MV-4-11 (cell line): ENCODE data around the gene CCDC69.
"Not testable (repeated sequence)": the region's sequence is repeated elsewhere in the genome, so short reads cannot be mapped to it uniquely, and the experiment has no call there.

ENCODE experiments used
- DNase-seq: peaks from one replicate; lab custom pipeline; 2025; lab: John Stamatoyannopoulos, UW

The CCDC69 gene

GRCh38 chr5:151222054-151222789 is 1.7 kb downstream of the CCDC69 start:
- DNase-seq: no peak

DNA sequence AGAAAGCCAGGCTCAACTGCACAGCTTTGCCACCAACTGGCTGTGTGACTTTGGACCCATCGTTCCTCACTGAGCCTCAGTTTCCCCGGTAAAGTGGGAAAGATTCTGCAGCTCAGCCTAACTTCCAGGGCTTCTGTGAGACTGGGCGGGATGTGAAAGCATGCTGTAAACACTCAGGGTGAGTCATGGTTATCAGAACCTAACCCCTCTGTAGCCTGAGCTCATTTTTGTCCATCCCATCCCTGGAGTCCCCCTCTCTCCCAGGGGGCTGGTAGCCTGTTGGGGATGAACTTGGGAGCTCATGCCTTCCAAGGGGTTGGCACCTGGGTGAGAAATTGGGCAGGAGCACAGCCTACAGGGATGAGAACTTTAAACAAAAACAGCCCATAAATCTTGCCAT is 2.3 kb downstream of the CCDC69 start:
- DNase-seq: no peak

GRCh38 chr5:151219789-151220188 is 4.1 kb downstream of the CCDC69 start:
- DNase-seq: no peak

DNA sequence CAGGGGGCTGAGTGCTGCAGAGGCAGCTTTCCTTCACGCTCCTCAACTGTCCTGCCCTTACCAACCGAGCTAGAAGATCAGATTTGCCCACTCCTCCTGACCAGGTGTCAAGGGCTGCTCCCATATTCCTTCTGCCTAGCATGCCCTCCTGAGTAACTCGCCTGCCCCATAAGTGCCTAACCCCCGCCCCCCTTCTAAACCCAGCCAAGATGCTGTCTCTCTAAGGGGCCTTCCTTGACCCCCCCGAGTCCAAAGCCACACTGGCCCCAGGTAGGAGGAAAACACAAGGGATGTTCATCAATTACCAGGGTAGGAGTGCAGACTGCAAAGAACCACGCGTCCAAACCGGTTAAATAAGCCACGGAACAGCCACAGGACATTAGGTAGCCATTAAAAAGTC is 4.8 kb downstream of the CCDC69 start:
- no peak for DNase-seq

DNA sequence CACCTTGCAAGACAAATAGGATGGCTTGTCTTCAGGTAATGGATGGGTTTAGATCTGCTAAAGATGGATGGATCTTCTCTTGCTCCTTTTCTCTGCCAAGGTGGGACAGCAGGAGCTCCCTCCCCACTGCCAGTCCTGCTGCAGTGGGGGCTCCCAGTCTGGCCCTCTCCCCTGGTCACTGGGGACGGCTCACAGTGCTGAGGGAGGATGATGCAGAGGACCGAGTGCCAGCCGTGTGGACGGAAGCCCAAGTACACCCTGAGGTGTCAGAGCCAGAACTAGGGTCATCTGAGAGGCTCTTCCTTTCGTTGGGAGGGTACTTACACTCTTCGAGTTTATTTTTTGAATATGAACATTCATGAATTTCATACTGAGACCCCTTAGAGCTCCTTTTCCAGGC is 5.7 kb downstream of the CCDC69 start:
- DNase-seq: no peak

DNA sequence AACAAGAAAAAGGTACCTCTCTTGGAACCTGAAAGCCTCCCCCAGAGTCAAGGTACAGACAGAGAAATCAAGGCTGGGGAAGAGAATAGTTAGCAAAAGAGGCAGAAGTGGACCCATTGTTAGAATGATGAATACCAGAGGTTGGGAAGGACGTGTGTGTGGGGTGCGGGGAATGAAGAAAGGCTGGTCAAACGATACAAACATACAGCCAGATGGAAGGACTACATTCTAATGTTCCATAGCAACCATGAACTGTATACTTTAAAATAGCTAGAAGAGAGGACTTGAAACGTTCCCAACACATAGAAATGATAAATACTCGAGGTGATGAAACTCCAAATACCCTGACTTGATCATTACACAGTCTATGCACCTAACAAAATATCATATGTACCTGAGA is 7.1 kb downstream of the CCDC69 start:
- DNase-seq: no peak

DNA sequence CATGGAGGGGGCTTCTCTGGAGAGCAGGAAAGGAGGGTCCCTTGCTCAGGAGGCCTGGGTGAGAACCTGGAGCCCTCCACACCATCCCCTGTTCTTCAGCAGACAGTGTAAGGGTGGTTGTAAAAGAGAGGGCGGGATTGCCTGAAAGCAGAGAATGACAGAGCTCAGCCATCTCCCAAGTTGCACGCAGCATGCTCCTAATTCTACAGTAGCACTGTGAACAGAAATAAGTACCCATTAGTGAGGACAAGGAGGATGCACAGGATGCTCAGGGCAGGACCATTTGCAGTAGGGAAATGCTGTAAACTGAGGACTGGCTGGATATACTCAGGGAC is 8.4 kb downstream of the CCDC69 start:
- DNase-seq: no peak

- peak; percentile 88 for DNase-seq
Measured at GRCh38 chr5:151214614-151215545, 9.0 kb downstream of the CCDC69 start.

- DNase-seq: peak; percentile 98
Measured at GRCh38 chr5:151213803-151214613, 9.9 kb downstream of the CCDC69 start.

GRCh38 chr5:151212406-151212798 is 11.5 kb downstream of the CCDC69 start:
- DNase-seq: no peak

DNA sequence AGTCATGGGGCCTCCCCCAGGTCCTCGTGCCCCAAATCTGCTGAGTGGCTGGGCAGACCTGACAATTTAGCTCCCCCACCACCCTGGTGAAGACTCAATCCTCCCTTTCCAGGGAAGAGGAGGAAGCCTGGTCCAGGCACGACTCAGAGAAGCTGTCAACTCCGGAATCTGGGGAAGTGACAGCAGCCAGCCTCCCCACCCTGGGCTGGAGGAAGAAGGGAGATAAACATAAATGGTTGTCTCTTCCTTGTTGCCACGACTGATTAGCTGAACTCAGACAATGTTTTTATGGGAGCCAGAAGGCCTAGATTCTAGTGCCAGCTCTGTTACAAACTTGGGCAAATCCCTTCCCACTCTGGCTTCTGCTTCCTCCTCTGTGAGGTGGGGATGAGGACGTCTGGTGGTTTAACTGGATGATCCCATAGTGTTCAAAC is 15.4 kb downstream of the CCDC69 start:
- DNase-seq: no peak

- DNase-seq: no peak
Measured at GRCh38 chr5:151205411-151205810, 18.5 kb downstream of the CCDC69 start.

- no peak for DNase-seq
Measured at GRCh38 chr5:151204051-151204450, 19.8 kb downstream of the CCDC69 start.

- DNase-seq: peak; percentile 17
Measured at GRCh38 chr5:151202381-151203139, 21.3 kb downstream of the CCDC69 start.

GRCh38 chr5:151200913-151201595 is 22.8 kb downstream of the CCDC69 start:
- no peak for DNase-seq

GRCh38 chr5:151199581-151200185 is 24.2 kb downstream of the CCDC69 start:
- DNase-seq: no peak

DNA sequence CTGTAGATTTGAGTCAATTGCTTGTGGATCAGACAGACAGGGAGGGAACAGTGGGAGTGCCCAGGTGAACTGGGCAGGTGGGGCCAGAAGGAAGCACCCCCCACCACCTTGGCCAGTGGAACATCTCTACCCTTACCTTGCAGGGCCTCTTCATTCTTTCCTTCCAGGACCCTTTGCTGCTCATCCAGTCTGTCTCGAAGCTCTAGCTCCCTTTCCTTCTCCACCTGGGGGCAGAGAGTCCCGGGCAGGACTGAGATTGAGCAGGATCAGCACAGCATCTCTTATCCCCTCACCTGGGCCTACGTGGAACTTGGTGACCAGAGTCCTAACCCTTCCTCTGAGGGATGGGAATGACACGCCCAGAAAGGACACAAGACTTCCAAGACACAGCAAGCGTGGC is 25.0 kb downstream of the CCDC69 start:
- DNase-seq: no peak

DNA sequence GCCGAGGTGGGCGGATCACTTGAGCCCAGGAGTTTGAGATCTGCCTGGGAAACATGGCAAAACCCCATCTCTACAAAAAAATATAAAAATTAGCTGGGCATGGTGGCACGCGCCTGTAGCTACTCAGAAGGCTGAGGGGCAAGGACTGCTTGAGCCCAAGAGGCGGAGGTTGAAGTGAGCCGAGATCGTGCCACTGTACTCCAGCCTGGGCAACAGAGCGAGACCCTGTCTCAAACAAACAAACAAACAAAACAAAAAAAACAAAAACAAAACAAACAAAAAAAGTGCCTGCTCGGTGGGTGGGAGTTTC is 26.6 kb downstream of the CCDC69 start:
- not testable (repeated sequence) for DNase-seq

GRCh38 chr5:151196556-151197290 is 27.2 kb downstream of the CCDC69 start:
- DNase-seq: peak; percentile 63

DNA sequence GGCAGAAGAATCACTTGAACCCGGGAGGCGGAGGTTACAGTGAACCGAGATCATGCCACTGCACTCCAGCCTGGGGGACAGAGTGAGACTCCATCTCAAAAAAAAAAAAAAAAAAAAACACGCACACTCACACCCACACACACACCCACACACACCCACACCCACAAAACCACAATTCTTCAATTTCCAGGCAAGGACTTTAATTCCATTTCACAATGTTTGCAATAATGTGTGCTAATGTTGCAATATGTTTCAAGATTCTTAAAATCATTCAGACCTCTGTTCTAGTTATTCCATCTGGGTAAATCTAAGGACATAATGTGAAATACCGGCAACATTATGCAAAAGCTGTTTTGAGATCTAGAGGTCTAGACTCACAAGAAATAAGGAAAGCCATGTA is 28.3 kb downstream of the CCDC69 start:
- peak; percentile 88 for DNase-seq
